Measurements from ENCODE around the gene SRGAP1. TPM values are rescaled to one million over a fixed set of nuclear protein-coding genes. Genes with fewer than 3 reads are reported as not detected.
"Not testable (repeated sequence)": the region's sequence is repeated elsewhere in the genome, so short reads cannot be mapped to it uniquely, and the experiment has no call there.

SRGAP1 gene
- total RNA-seq, 1 donor from 2014 or later = 2.9 TPM

- DNase-seq = no peak
Measured at GRCh38 chr12:64059685-64060084, 215.2 kb downstream of the SRGAP1 start.

GRCh38 chr12:64061868-64062375, 217.4 kb downstream of the SRGAP1 start:
- no peak for DNase-seq

- no peak for DNase-seq
Measured at GRCh38 chr12:64063121-64063520, 218.6 kb downstream of the SRGAP1 start.

- no peak for DNase-seq
Measured at GRCh38 chr12:64064240-64064639, 219.7 kb downstream of the SRGAP1 start.

GRCh38 chr12:64064706-64065105, 220.2 kb downstream of the SRGAP1 start:
- DNase-seq = no peak

- no peak for DNase-seq
Measured at GRCh38 chr12:64065881-64066451, 221.5 kb downstream of the SRGAP1 start.

GRCh38 chr12:64066776-64067175, 222.3 kb downstream of the SRGAP1 start:
- DNase-seq = no peak

- DNase-seq = no peak
Measured at GRCh38 chr12:64070454-64070853, 226.0 kb downstream of the SRGAP1 start.

- no peak for DNase-seq
Measured at GRCh38 chr12:64072916-64073575, 228.5 kb downstream of the SRGAP1 start.

GRCh38 chr12:64076565-64076964, 232.1 kb downstream of the SRGAP1 start:
- not testable (repeated sequence) for DNase-seq

GRCh38 chr12:64077922-64078321, 233.4 kb downstream of the SRGAP1 start:
- DNase-seq = peak; percentile 39

GRCh38 chr12:64080319-64081007, 236.0 kb downstream of the SRGAP1 start:
- no peak for DNase-seq

GRCh38 chr12:64081008-64081404, 236.5 kb downstream of the SRGAP1 start:
- DNase-seq = no peak

GRCh38 chr12:64082116-64082515, 237.6 kb downstream of the SRGAP1 start:
- no peak for DNase-seq

- no peak for DNase-seq
Measured at GRCh38 chr12:64082866-64083268, 238.4 kb downstream of the SRGAP1 start.

- peak; percentile 33 for DNase-seq
Measured at GRCh38 chr12:64083285-64084210, 239.0 kb downstream of the SRGAP1 start.

- no peak for DNase-seq
Measured at GRCh38 chr12:64085154-64085553, 240.7 kb downstream of the SRGAP1 start.

- DNase-seq = no peak
Measured at GRCh38 chr12:64085996-64086395, 241.5 kb downstream of the SRGAP1 start.

- DNase-seq = no peak
Measured at GRCh38 chr12:64086946-64087345, 242.4 kb downstream of the SRGAP1 start.

GRCh38 chr12:64087761-64088160, 243.3 kb downstream of the SRGAP1 start:
- no peak for DNase-seq

- DNase-seq = peak; percentile 97
Measured at GRCh38 chr12:64088431-64089349, 244.2 kb downstream of the SRGAP1 start.

GRCh38 chr12:64090047-64090446, 245.5 kb downstream of the SRGAP1 start:
- DNase-seq = no peak
